ENCODE data around the gene CCT8.
"Not testable (repeated sequence)": the region's sequence is repeated elsewhere in the genome, so short reads cannot be mapped to it uniquely, and the experiment has no call there.

CCT8 gene

DNA sequence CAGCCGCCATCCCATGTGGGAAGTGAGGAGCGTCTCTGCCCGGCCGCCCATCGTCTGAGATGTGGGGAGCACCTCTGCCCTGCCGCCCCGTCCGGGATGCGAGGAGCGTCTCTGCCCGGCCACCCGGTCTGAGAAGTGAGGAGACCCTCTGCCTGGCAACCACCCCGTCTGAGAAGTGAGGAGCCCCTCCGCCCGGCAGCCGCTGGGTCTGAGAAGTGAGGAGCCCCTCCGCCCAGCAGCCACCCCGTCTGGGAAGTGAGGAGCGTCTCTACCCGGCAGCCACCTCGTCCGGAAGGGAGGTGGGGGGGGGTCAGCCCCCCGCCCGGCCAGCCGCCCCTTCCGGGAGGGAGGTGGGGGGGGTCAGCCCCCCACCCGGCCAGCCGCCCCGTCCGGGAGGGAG is 62.2 kb downstream of the CCT8 start:
- not testable (repeated sequence) for DNase-seq

GRCh38 chr21:29008367-29008766 is 65.1 kb downstream of the CCT8 start:
- no peak for DNase-seq

DNA sequence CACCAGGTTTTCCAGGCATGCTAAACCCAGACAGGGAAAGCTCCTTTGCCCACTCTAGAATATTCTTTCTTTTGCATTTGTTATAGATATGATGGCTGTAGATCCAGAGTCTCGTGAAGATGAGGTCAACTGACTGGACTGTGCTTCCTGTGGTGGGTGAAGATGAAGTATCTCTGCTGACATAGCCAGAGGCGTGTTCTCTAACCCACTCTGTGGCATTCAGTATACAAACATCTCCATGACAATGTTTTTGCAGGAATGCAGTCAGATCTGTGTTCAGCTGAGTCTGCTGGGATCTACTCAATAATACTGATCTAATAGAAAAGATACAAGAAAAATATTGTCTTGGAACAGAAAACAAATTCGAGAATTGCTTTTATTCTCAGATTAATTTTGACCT is 65.6 kb downstream of the CCT8 start:
- DNase-seq: no peak

GRCh38 chr21:29007135-29007534 is 66.3 kb downstream of the CCT8 start:
- DNase-seq: no peak

Data from inflammatory macrophage treated with lipopolysaccharide for 4 hours (primary cell).